ENCODE results near the gene AHNAK. TPM values are rescaled to one million over a fixed set of nuclear protein-coding genes. Genes with fewer than 3 reads are reported as not detected.
"Not testable (repeated sequence)": the region's sequence is repeated elsewhere in the genome, so short reads cannot be mapped to it uniquely, and the experiment has no call there.

The AHNAK gene
- polyA plus RNA-seq, 10 donors: 269 to 408 (median 312) TPM

DNA sequence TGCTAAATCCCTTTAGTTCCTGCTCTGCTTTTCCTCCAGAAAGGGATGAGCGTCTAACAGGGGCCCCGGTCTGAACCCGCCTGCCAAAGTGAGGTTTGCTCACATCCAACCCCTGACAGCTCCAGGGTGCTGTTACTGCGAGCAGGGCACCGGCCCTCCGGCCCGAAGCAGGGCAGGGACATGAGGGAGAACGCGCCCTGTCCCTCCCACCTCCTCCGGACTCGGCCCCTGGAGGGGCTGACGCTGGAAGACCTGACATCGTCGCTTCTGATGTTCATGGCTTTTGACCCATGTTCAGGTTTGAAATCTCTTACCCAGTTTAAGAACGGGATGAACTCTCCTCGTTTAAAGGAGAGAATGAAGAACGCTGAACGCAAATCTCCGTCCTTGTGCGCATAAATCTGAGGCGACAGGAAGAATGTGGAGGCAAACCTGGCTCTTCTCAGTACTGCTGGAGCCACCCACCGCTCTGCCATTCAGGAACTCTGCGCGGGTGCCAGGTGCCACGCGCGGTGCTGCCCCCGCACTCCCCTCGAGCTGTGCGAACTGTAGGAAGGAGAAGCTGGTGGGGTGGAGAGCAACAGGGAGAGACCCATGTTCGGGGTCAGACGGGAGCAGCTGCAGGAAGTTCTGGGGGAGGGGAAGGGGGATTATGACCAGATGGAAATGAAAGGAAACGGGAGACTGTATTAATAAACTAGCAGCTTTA lies 27.9 kb upstream of the AHNAK start:
- DNase-seq: peak in 2 of 3 donors; percentile 62 to 85

DNA sequence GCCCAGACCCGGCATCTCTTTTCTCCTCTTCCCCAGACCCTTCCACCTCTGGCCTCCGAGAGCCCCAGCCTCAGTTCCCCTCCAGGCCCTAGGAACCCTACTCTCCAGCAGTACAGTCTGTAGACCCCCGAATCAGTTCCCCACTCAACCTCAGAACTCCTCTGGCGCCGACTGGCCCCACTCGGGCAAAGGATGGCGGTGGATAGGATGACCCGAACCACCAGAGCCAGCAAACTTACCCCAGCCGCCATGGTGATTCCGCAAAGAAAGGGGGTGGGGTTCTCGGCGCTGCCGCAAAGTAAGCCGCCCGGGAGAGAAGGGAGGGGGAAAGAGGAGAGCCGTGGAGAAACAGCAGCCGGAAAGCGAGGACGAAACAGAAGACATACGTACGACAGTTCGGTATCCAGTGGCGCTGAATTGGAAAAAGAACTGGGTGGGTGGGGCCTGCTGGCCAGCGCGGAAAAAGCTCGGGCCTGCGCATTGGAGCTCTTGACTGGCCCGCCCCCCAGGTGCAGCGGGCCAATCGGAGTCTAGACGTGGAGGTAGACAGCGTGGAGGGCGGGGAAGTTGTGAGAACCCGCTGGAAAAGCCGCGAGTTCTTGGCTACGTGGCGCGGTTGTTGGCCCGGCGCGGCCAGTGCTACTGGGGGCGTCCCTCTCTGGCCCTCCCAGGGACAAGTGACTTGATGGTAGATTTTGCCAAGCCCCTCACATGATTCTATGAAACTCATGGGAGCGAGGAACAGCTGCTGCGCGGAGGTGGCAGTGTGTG lies 27.2 kb upstream of the AHNAK start, which contains the start of gene EEF1G:
Gene EEF1G (minus strand): TSS at position 300 of the 771 bp plus-strand sequence. CDS start 49 bp downstream, at position 251.
- DNase-seq: peak; percentile 99 to 100 (median 100)

DNA sequence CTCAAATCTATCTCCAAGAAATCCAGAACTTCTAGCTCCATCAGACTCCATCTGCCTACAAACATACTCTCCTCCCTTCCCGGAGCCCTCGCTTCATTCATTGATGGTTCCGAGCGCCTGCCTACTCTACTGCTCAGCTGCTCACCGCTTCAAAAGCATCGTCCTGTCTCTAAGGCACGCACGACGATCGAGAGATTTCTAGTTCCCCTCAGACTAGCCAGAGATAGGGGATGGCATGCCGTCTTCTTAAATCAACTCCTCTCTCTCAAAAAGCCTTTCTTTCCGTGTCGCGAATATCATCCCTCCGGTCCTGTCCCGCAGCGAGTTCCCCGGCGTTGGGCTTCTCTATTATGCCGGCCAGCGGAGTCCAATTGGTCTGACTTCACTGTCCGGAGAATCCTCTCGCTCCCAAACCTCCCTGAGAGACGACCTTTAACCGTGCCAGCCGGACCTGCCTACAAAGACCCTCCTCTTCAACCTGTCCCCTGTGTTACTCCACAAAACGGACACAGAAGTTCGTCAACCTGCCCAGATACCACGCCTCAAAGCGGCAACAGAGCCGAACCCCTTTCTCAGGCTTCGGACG lies 26.5 kb upstream of the AHNAK start:
- peak in 1 of 3 donors; percentile 23 for DNase-seq

DNA sequence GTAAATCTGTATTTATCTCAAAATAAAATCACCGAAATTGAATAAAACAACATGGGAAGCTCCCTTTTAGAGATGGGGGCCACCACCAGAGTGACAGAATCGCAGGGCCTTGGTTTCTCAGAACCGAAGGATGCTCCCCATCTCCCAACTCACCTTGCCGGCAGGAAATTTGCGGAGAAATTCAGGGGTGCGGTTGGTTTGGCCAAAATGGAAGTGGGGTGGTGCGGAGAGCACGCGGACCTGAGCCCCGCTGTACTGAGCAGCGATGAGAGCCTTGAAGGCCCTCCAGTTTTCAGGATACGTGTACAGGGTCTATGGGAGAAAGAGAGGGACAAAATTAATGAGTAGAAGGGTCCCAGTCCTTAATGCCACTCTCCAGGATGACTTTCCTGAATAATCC lies 25.8 kb upstream of the AHNAK start:
- no peak for DNase-seq

DNA sequence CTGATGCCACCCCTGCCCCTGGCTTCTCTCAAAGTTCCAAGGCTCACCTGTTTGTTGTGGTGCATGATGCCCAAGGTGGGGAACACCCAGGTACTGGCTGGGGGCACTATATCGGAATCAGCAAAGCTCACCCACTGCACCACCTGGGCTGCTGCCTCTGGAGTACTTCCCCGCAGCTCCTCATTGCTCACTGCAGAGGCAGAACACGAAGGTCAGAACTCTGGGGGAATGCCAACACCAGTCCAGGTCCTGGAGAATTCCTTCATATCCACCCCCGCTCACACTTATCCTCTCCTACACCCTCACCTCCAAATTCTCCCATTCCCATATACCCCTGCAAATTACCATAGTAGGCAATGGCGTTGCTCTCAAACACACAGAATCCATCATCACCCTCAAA lies 24.9 kb upstream of the AHNAK start:
- not testable (repeated sequence) for DNase-seq

DNA sequence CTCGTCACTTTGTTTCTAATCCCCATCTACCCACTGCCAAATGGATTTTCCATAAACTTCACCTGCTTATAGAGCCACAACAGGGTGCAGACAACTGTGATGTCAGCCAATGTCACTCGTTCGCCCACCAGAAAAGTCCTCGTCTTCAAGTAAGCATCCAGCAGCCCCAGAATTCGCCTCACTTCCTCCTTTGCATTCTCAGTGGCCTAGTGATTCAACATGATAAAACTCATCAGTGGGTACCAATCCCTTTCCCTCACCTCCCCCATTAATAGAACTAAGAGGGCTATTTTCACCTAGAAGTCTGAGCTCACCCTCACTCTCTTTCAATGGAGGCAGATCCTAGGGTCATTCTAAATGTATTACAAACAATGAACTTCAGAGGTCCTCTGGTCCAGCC lies 24.3 kb upstream of the AHNAK start:
- DNase-seq: not testable (repeated sequence)

DNA sequence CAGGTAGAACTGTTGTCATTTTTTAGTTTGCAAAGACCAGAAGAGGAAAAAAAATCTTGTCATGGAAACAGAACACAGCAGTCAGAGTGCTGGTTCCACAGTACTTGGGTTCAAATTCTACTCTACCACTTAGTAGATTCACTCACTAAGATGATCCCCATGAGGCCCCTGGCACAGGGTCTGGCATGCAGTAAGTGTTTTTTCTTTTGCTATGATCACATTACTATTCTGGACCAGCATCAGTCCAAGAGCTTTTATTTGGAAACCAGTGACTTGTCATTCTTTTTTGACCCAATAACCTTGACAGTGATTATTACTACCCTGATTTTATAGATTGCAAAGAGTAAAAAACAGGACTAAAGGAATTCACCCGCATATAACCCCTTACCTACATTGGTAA lies 23.0 kb upstream of the AHNAK start:
- DNase-seq: no peak

DNA sequence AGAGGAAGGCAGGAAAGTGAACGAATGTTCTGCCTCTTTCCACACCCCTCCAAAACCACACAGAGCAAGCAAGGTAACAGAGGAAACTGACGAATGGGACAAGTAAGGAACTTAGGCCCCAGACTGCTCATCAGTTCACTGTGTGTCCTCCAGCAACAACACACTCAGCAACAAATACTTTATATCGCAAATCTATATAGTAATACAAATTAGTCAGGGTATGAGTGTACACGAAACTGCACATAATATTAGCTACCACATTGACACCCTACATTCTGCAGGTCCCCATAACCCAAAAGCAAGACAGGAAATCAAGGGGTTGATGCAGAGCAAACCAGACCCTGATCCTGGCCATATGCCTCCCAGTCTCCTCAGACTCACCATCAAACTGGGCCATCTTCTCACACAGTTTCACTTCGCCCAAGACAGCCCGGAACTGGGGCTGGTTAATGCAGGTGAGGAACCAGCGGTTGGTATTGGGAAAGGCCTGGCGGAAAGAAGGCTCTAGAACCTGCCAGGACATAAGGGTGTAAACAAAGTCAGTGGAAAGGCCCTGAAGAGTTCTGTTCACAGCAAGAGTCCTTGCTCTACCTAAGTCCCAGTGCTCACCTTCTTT lies 20.5 kb upstream of the AHNAK start:
- no peak for DNase-seq

DNA sequence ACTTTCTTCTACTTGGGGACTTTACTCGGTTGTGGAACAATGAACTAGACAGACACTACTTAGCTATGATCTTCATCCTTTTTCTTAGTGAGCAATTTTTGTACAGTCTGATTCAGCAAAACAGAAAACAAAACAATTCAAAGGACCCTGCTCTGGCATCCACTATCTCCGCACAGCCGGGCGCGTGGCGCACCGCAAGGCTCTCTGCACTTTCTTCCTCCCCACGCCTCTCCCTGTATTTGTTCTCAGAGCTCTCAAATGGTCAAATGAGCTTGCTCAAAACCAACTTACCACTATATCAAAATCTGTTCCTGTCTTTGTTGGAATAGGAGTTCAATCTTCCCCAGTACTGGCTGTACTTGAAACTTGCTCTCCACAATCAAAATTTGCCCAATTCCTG lies 19.6 kb upstream of the AHNAK start:
- DNase-seq: no peak

DNA sequence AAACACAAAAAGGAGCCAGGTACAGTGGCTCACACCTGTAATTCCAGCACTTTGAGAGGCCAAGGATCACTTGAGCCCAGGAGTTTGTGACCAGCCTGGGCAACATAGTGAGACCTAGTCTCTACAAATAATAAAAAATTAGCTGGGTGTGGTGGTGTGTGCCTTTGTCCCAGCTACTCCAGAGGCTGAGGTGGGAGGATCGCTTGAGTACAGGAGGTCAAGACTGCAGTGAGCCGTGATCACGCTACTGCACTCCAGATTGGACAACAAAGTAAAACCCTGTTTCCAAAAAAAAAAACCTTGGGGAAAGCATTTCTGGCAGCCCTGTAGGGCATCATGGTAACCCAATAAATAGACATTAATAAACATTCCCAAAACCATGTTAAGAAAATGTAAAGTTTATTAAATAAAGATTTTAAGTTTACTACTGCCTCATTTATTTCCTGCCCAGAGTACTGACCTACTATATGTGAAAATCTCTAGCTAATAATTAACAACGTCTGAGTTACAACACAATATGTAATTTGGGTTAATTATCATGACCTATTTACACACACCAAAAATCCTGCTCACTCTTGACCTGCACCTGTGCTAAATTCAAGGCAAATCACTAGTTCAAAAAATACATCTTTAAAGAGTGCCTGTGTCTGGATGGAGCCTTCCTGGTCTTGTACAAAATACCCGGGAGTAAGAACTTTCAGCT lies 18.6 kb upstream of the AHNAK start:
- DNase-seq: no peak

DNA sequence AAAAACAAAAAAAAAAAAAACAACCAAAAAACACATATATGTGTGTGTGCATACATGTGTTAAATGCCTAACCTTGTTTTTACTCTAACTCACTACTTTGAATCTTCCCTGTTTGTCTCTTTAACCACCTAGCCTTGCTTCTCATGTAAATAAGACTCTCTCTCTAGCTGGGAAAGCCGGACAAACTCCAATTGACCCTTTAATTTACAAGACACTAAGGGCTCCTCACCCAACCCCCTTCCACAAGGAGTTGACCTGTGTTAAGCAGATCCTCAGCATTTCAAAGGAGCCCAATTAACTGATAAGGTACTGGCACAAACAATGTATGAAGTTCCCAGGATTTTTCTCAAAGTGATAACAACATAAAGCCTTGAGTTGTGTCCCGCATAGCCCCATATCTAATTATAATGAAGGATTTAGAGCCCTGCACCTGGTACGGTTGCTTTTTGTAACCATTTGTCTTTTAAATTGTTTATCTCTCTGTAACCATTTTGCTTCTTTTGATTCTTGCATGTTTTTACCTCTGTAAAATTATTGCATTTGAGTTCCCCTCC lies 15.1 kb upstream of the AHNAK start:
- not testable (repeated sequence) for DNase-seq

DNA sequence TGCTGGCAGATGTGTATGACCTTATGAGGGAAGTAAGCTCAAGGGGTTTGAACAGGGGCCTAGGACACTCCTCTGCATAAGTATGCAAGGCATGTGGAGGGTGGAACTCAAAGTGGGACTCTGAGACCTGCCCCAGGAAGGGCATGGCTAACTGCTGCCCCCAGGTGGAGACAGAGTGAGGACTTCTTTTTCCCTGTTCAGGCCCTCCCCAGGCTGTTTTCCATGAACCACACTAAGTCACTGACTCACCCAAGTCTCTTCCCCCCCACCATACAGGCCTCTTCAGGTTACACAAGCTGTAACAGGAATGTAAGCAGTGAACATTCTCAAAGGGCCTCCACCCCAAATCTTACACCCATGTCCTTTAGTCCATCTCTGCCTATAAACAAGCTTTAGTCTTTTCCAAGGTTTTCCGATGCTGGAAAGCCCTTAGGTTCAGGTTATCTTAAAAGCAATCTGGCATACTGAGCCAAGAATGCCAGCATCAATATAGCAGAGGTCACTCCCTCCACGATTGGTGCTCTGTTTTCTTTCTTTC lies 14.0 kb upstream of the AHNAK start:
- DNase-seq: peak; percentile 86 to 96 (median 89)

DNA sequence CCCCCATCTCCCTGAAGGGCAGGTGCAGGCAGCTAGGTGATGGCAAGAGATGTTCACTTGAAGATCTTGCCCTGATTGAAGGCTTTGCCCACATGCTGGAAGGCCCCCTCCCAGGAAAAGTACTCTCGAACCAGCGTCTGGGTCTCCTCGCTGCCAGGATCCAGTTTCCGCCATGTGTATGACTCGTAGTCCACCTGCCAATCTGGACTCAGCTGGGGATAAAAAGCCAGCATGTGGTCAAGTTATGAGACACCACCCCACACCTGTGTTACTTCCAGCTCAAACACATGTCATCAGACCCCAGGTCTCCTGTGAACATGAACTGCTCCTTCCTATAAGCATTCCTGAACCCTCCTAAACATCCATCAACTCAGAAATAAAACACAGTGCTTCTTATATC lies 13.0 kb upstream of the AHNAK start:
- DNase-seq: not testable (repeated sequence)

DNA sequence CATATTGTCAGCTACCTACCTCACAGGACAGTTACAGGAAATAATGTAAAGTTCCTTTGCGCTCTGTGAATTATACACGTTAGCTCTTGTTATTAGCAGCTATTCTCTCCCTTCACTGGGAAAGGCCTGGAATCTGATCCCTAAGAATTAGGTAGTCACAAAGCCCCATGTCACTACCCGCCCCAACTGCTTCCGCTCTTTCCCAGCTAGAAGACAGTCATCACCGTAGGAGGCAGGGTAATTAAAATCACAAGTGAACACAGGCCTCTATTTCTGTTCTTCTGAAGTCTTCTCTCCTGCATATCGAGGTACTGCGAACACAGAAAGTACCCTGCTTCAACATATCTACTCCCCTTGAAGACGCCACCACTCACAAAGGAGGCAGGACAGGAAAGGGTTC lies 12.6 kb upstream of the AHNAK start:
- no peak for DNase-seq

DNA sequence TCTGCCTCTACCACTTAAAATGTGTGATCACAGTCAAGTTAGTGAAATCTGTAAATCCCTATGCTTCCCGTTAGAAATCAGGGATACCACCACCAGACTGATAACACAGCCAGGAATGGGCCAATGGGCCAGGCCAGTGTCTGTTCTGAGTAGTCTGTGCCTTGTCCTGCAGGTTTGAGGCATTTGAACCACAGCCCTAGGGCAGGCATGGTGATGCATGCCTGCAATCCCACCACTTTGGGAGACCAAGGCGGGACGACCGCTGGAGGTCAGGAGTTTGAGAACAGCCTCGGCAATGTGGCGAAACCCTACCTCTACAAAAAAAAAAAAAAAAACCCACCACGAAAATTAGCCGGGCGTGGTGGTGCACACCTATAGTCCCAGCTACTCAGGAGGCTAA lies 12.1 kb upstream of the AHNAK start:
- DNase-seq: no peak

DNA sequence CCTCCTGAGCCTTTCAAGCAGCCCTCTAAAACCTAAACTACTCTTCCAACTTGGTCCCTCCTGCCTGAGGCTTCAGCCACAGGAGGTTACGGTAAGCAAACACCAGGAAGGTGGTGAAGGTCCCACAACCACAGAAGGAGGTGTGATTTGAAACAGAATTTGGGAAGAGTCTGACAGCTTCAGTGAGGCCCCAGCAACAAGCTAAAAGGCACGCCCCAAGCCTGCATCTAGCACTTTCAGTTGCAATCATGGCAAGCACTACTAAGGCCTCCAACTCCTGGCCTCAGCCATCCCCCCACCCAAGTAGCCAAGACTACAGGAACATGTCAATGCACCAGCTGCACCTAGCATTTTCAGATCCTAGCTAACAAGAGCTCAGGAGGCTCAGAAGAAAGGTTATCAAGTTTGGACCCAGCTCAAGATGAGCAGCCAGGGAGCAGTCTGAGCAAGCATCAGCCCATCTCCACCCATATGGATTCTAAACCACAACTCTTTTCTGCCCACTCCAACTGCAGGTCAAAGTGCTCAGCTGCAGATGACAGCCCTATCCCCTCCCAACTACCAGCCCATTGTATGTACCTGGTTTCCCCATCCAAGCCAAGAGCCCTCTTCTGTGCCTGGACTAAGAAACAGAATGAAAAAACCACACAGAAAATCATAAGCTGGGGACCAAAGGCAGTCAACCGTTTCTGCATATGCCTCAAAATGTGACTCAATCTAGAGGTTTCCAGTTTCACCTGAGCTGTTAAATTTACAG lies 10.4 kb upstream of the AHNAK start:
- no peak for DNase-seq

DNA sequence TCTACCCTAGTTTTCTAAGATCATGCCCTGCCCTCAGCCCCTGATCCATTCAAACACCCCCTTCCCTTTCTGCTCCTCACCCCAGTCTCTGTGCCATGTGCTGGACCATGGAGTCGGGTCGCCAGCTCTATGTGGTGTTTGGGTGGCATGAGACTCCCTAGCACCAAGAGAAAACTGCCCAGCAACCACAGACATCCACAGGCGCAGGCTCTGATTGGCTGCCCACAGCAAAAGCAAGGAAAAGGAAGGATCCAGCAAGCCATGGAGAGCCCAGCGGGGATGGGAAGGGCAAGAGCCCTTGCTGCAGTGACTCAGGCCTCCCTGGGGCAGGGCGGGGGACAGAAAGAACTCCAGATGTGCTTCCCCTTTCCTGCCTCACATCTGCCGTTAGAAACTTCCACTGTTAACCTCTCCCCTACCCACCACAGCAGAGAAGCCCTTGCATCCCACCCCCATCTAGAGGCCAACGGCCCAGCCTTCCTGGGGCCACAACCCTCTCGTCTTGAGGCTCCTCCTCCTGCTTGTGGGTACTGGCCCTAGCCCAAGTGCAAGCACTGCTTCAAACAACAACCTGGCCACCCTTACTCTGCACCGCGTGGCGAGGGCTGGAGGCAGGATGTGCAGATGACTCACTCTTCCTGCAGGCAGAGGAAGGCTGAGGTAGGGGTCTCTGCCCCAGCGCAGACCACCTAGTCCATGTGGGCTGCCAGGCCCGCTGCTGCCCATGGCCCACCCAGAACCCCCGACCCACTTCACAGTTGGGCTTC lies 9.7 kb upstream of the AHNAK start:
- DNase-seq: peak; percentile 83 to 92 (median 89)

DNA sequence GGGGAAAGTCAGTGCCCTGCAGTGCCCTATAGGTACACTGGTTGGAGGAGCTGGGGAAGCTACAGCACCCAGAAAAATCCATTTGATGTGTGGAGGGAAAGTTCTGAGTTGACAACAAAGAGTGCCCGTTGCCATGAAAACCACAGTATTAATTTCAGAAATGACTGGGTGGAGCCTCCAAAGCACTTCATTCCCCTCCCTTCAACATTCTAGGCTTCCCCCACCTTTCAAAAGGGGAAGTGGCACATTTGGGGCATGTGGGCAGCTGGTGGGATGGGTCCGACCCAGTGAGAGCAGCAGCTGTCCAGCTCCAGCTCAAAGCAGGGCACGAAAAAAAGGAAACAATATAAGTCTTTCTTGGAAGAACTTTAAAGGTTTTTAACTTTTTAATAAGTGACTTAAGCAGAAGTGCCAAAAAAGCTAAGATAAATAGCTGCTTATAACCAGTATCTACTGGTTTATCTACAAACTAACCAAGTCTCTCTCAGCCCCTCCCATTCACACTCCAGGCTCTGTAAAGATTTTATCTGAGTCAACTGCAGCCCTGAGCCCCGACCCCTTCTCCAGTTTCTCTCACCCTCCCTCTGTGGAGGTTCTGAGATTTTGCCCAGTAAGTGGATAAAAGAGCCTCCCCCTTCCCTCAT lies 9.0 kb upstream of the AHNAK start:
- peak in 2 of 3 donors; percentile 62 to 83 for DNase-seq
